Natural killer cell (primary cell): Measurements from ENCODE around the gene SLC25A42. TPM values are rescaled to one million over a fixed set of nuclear protein-coding genes. Genes with fewer than 3 reads are reported as not detected.

Experiments used
- ATAC-seq, 3 donors: fragments of 150-1000 bp in 2 of 3; fragments of 200-7000 bp in 1 of 3; cut with Tn5 transposase; 1 replicate in 1 of 3; 2 replicates in 2 of 3; pipeline ENCODE4 v1.10.0; 2021; ENCODE audit warnings: mild to moderate bottlenecking in 2 of 3, moderate library complexity in 2 of 3
- DNase-seq, 2 donors: peaks; one replicate each; pipeline versions ENCODE4 v3.0.0 to v3.0.0-alpha.2; 2013 to 2021; ENCODE audit warnings: mixed read lengths in 1 of 2
- H3K27ac ChIP-seq: one replicate; pipeline ENCODE4 v1.5.1; 2013; ENCODE audit warnings: mild to moderate bottlenecking, low read length
- H3K27me3 ChIP-seq: one replicate; pipeline ENCODE4 v1.6.1; 2013; ENCODE audit warnings: low read length; ENCODE audit not compliant: control insufficient read depth, insufficient read depth
- H3K36me3 ChIP-seq: one replicate; pipeline ENCODE4 v1.6.1; 2013; ENCODE audit warnings: low read length; ENCODE audit not compliant: control insufficient read depth, insufficient read depth
- H3K4me1 ChIP-seq: one replicate; pipeline ENCODE4 v1.6.1; 2013; ENCODE audit warnings: low read length; ENCODE audit not compliant: control insufficient read depth, insufficient read depth
- H3K4me3 ChIP-seq: one replicate; pipeline ENCODE4 v1.5.1; 2013; ENCODE audit warnings: low read length
- H3K9me3 ChIP-seq: one replicate; pipeline ENCODE4 v1.6.1; 2013; ENCODE audit warnings: low read length; ENCODE audit not compliant: control insufficient read depth, insufficient read depth
- H3K27ac Mint-ChIP-seq, 2 donors: one replicate each; pipeline ENCODE4 v1.8.0; 2022; ENCODE audit warnings: mild to moderate bottlenecking in 2 of 2, mixed read lengths in 2 of 2, moderate library complexity in 1 of 2
- H3K27me3 Mint-ChIP-seq, 2 donors: one replicate each; pipeline ENCODE4 v1.8.0; 2022; ENCODE audit warnings: low read depth in 2 of 2, mixed read lengths in 2 of 2
- H3K36me3 Mint-ChIP-seq: one replicate; pipeline ENCODE4 v1.8.0; 2022; ENCODE audit warnings: mixed read lengths
- H3K4me1 Mint-ChIP-seq, 2 donors: one replicate each; pipeline ENCODE4 v1.8.0; 2022; ENCODE audit warnings: mixed read lengths in 2 of 2
- H3K4me3 Mint-ChIP-seq: one replicate; pipeline ENCODE4 v1.8.0; 2022; ENCODE audit warnings: mild to moderate bottlenecking, moderate library complexity, mixed read lengths
- H3K9me3 Mint-ChIP-seq, 2 donors: one replicate each; pipeline ENCODE4 v1.8.0; 2022; ENCODE audit warnings: mixed read lengths in 2 of 2
- WGBS: methylation state at CpG from one replicate; pipeline ENCODE4 v1.1.7; 2013; ENCODE audit warnings: missing lambda C conversion rate; ENCODE audit not compliant: insufficient coverage; 5-methylcytosine and 5-hydroxymethylcytosine counted together
- intact Hi-C: fragments of 100-400 bp; cut with micrococcal nuclease; formaldehyde crosslinking; loops from one replicate; pipeline ENCODE4 v1.14.2; 2022
- total RNA-seq, 4 donors: library from RNA; stranded (reverse); fragments of 120-200 nt in 1 of 4; gene quantifications; one replicate each; pipeline versions ENCODE4 v1.2.3 to v1.2.4, GENCODE V29; 2013 to 2022
- TF ChIP-seq, protein P1 (sequence below): fragments of 200-600 bp; IDR thresholded peaks from one replicate; pipeline ENCODE4 v1.8.0; 2022; ENCODE audit warnings: antibody characterized with exemption

SLC25A42 gene
- total RNA-seq, 3 donors from 2014 or later (not counting 1 experiment from before 2014, with no cell fraction given) = 34.6 to 50.3 (median 41.8) TPM

DNA sequence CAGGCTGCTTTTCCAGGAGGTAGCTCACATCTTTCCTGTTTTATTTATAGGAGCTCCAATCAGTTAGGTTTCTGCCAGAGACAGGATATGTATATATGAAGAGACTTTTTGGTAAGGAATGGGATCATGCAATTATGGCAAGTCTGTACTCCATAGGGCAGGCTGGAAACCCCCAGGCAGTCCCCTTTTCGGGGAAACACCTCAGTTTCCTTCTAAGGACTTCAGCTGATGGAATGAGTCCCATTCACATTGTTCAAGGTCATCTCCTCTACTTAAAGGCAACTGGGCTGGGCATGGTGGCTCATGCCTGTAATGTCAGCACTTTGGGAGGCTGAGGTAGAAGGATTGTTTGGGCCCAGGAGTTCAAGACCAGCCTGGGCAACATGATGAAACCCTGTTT is 10.9 kb upstream of the SLC25A42 start:
- Mint-ChIP-seq H3K27ac (no peak overlapping the region), H3K4me1 (no peaks in the 10 kb centered on the region), H3K36me3 (no peaks in the 10 kb centered on the region), H3K4me3 (no peak overlapping the region), H3K27me3 (no peaks in the 10 kb centered on the region), H3K9me3 (no peaks in the 10 kb centered on the region)
- ATAC-seq (no peak), DNase-seq (no peak)
- intact Hi-C loops = loop anchor here (1.0 kb wide), 1 partner anchor 86 kb away; no protein-coding TSS in a partner anchor
- Histone ChIP-seq H3K4me3 (no peak overlapping the region), H3K36me3 (peaks cover 46% of the 10 kb centered on the region), H3K27ac (no peak overlapping the region), H3K4me1 (no peaks in the 10 kb centered on the region), H3K9me3 (no peaks in the 10 kb centered on the region), H3K27me3 (no peaks in the 10 kb centered on the region)
- WGBS = 100% methylated on average over 1 of the region's 1 CpG
- TF ChIP-seq, protein P1, sequence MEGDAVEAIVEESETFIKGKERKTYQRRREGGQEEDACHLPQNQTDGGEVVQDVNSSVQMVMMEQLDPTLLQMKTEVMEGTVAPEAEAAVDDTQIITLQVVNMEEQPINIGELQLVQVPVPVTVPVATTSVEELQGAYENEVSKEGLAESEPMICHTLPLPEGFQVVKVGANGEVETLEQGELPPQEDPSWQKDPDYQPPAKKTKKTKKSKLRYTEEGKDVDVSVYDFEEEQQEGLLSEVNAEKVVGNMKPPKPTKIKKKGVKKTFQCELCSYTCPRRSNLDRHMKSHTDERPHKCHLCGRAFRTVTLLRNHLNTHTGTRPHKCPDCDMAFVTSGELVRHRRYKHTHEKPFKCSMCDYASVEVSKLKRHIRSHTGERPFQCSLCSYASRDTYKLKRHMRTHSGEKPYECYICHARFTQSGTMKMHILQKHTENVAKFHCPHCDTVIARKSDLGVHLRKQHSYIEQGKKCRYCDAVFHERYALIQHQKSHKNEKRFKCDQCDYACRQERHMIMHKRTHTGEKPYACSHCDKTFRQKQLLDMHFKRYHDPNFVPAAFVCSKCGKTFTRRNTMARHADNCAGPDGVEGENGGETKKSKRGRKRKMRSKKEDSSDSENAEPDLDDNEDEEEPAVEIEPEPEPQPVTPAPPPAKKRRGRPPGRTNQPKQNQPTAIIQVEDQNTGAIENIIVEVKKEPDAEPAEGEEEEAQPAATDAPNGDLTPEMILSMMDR = no peak

DNA sequence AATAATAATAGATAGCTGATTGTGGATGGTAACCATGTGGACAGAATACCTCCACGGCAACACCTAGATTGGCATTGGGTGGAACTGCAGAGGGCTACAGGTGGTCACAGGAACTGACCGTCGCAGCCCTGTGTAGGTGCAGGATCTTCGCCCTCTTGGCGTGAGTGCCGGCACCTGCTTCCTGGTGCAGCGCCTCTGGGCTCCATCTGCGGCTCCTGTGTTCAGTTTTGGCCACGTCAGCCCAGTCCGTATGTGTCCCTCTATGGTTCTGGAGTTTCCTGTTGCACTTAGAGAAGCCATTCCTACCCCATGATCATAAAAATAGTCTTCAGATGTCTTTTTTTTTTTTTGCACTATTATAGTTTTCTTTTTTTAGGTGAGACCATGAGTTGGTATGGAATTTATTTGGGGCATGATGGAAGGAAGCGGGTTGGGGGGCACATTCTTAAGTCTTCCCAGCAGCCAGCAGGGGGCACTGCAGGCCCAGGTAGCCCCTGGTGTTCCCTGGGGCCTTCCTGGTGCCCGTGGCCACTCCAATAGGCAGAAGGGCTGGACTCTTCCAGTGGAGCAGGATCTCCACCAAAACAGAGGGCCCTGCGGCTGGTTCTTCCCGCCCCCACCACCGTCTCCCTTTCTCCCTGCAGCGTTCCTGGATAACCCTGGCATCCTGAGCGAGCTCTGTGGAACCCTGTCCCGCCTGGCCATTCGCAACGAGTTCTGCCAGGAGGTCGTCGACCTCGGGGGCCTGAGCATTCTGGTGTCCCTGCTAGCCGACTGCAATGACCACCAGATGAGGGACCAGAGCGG is 10.1 kb upstream of the SLC25A42 start:
- ATAC-seq (peak in 2 of 3 donors; percentile 79 to 82), DNase-seq (peak; percentile 58 to 86)
- no peaks in the 10 kb centered on the region for H3K9me3 ChIP-seq
- peaks cover 49% of the 10 kb centered on the region for H3K36me3 ChIP-seq
- intact Hi-C loops = loop anchor here (1.0 kb wide), 1 partner anchor 86 kb away; no protein-coding TSS in a partner anchor
- no peak overlapping the region for H3K4me3 ChIP-seq
- H3K4me1 ChIP-seq = no peaks in the 10 kb centered on the region
- H3K27ac ChIP-seq = no peak overlapping the region
- no peaks in the 10 kb centered on the region for H3K4me1 Mint-ChIP-seq
- no peaks in the 10 kb centered on the region for H3K27me3 Mint-ChIP-seq
- no peaks in the 10 kb centered on the region for H3K9me3 Mint-ChIP-seq
- H3K4me3 Mint-ChIP-seq = no peak overlapping the region
- no peak overlapping the region for H3K27ac Mint-ChIP-seq
- no peaks in the 10 kb centered on the region for H3K36me3 Mint-ChIP-seq
- WGBS = 94% methylated on average over 25 of the region's 25 CpGs
- H3K27me3 ChIP-seq = no peaks in the 10 kb centered on the region
- TF ChIP-seq, protein P1 = peak; percentile 66

DNA sequence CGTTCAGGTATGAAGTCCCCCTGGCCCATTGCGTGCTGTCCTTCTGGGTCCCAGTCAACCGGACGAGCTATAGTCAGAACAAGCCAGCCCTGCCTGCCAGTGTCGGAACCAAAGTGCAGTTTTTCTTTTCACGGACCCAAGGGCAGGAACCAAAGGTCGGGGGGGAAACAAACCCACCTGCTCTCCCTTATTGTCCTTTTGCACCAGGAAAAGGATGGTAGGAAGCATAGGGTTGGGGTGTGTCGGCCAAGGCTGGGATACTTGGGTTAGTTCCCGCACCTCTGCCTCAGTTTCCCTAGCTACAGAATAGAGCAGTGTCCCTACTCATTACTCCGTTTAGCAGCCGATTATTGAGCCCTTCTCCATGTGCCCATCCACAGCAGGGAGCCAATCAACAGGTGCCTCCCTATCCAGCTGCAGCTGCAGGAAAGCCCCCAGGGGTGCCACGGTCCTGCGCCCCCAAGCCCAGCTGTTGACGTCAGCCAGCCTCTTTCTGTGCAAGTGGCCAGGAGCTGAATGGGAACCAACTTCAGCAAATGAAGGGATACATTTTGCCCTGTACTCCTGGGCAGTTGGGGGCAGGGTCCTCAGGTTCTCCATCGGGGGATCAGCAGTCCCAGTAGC is 9.4 kb upstream of the SLC25A42 start:
- no peak overlapping the region for H3K27ac ChIP-seq
- no peaks in the 10 kb centered on the region for H3K27me3 ChIP-seq
- H3K27me3 Mint-ChIP-seq = no peaks in the 10 kb centered on the region
- H3K9me3 ChIP-seq = no peaks in the 10 kb centered on the region
- H3K27ac Mint-ChIP-seq = no peak overlapping the region
- H3K4me1 ChIP-seq = no peaks in the 10 kb centered on the region
- ATAC-seq (no peak), DNase-seq (no peak)
- no peak overlapping the region for H3K4me3 Mint-ChIP-seq
- H3K36me3 Mint-ChIP-seq = no peaks in the 10 kb centered on the region
- TF ChIP-seq, protein P1 = no peak
- H3K9me3 Mint-ChIP-seq = no peaks in the 10 kb centered on the region
- WGBS = 96% methylated on average over 15 of the region's 15 CpGs
- no peaks in the 10 kb centered on the region for H3K4me1 Mint-ChIP-seq
- intact Hi-C loops = no loop called here
- H3K36me3 ChIP-seq = peaks cover 48% of the 10 kb centered on the region
- H3K4me3 ChIP-seq = no peak overlapping the region
